Endothelial cell of umbilical vein (primary cell): ENCODE measurements around the gene HK1. TPM values are rescaled to one million over a fixed set of nuclear protein-coding genes. Genes with fewer than 3 reads are reported as not detected.
A peak's percentile ranks its signal among the peaks of the same experiment; 100 is the strongest.

Source experiments
- BruUV-seq: library from RNA; stranded (reverse); fragments of 400-500 nt; replicated peaks from 2 replicates; lab custom pipeline; 2021; lab: Mats Ljungman, UMichigan
- CTCF ChIA-PET: fragments of 300-600, 350-600 bp; sonication (Branson Sonifier 250); formaldehyde crosslinking; loops from one replicate; lab custom pipeline; 2021; ENCODE audit warnings: antibody characterized with exemption, inconsistent platforms; lab: Charles Lee
- POLR2A ChIA-PET: fragments of 300-600, 350-600 bp; sonication (Branson Sonifier 250); formaldehyde crosslinking; loops from one replicate; lab custom pipeline; 2021; ENCODE audit warnings: antibody characterized with exemption, inconsistent platforms; lab: Charles Lee
- DNase-seq: peaks from one replicate; pipeline ENCODE4 v3.0.0-alpha.2; 2011; ENCODE audit warnings: low read depth, low spot score
- FAIRE-seq: peaks from 2 replicates; lab custom pipeline; 2011; peaks lifted over from hg19 to GRCh38; lab: Jason Lieb, UNC
- H2AFZ ChIP-seq: 2 replicates; pipeline ENCODE4 v1.6.0; 2012; ENCODE audit warnings: low read depth, low read length, control low read depth, inconsistent platforms
- H3K27ac ChIP-seq: 2 replicates; pipeline ENCODE4 v1.5.1; 2011; ENCODE audit warnings: low read depth, mild to moderate bottlenecking, control low read depth, low read length, moderate library complexity; ENCODE audit not compliant: insufficient read depth
- H3K27me3 ChIP-seq, 2 experiments: 2 replicates each; pipeline versions ENCODE4 v1.6.0 to v1.6.1; 2011; ENCODE audit warnings: low read length in 2 of 2, mixed read lengths in 1 of 2; ENCODE audit not compliant: control insufficient read depth in 2 of 2, insufficient read depth in 2 of 2
- H3K36me3 ChIP-seq, 2 experiments: 2 replicates in 1 of 2; 3 replicates in 1 of 2; pipeline ENCODE4 v1.5.1; 2011; ENCODE audit warnings: low read length in 2 of 2, mild to moderate bottlenecking in 1 of 2, moderate library complexity in 1 of 2; ENCODE audit not compliant: control insufficient read depth in 2 of 2, insufficient read depth in 2 of 2; ENCODE audit errors: extremely low read depth in 1 of 2
- H3K4me1 ChIP-seq: 3 replicates; pipeline ENCODE4 v1.5.1; 2011; ENCODE audit warnings: mild to moderate bottlenecking, low read length; ENCODE audit not compliant: control insufficient read depth, insufficient read depth; ENCODE audit errors: extremely low read depth
- H3K4me2 ChIP-seq: 2 replicates; pipeline ENCODE4 v1.6.1; 2011; ENCODE audit warnings: low read length, control low read depth, mixed read lengths; ENCODE audit not compliant: insufficient read depth
- H3K4me3 ChIP-seq, 3 experiments: fragments of 200-600 bp in 1 of 3; sonication (generic), shearing (Covaris generic) in 1 of 3; replicated peaks in 1 of 3; 2 replicates each; pipeline ENCODE4 v1.5.1; 2011 to 2016; ENCODE audit warnings: control low read depth in 3 of 3, low read length in 3 of 3, mild to moderate bottlenecking in 2 of 3, inconsistent platforms in 1 of 3, low read depth in 1 of 3, moderate library complexity in 1 of 3; ENCODE audit not compliant: insufficient read depth in 1 of 3
- H3K79me2 ChIP-seq: 2 replicates; pipeline ENCODE4 v1.6.0; 2012; ENCODE audit warnings: low read length, inconsistent platforms; ENCODE audit not compliant: control insufficient read depth, insufficient read depth
- H3K9ac ChIP-seq: replicated peaks from 2 replicates; pipeline ENCODE3; 2011; ENCODE audit warnings: low read length, control low read depth; ENCODE audit not compliant: insufficient read depth; ENCODE audit errors: extremely low read depth
- H3K9me1 ChIP-seq: replicated peaks from 3 replicates; pipeline ENCODE4 v1.6.0; 2011; ENCODE audit warnings: mild to moderate bottlenecking, low read length; ENCODE audit not compliant: control insufficient read depth, insufficient read depth; ENCODE audit errors: extremely low read depth
- H3K9me3 ChIP-seq: replicated peaks from 2 replicates; pipeline ENCODE4 v1.5.1; 2012; ENCODE audit warnings: low read length, inconsistent platforms; ENCODE audit not compliant: control insufficient read depth, insufficient read depth
- H4K20me1 ChIP-seq: replicated peaks from 2 replicates; pipeline ENCODE3; 2011; ENCODE audit warnings: mild to moderate bottlenecking, low read length; ENCODE audit not compliant: control insufficient read depth, insufficient read depth; ENCODE audit errors: extremely low read depth
- CTCF ChIP-seq, 2 donors: IDR thresholded peaks; 1 replicate in 1 of 2; 2 replicates in 1 of 2; pipeline ENCODE4 v1.5.1; 2011; ENCODE audit warnings: low read length in 2 of 2, mild to moderate bottlenecking in 2 of 2, moderate library complexity in 2 of 2, control low read depth in 1 of 2, inconsistent platforms in 1 of 2, low read depth in 1 of 2; ENCODE audit not compliant: insufficient read depth in 1 of 2; ENCODE audit errors: extremely low read depth in 1 of 2
- EZH2 ChIP-seq: IDR thresholded peaks from 2 replicates; pipeline ENCODE4 v1.6.1; 2012; ENCODE audit warnings: borderline replicate concordance, low read depth, mild to moderate bottlenecking, moderate library complexity, low read length, inconsistent platforms; ENCODE audit not compliant: severe bottlenecking
- FOS ChIP-seq: IDR thresholded peaks from 2 replicates; pipeline ENCODE4 v1.6.1; 2011; ENCODE audit warnings: mild to moderate bottlenecking, low read length, moderate library complexity, borderline replicate concordance; ENCODE audit not compliant: insufficient read depth
- GATA2 ChIP-seq: IDR thresholded peaks from 2 replicates; pipeline ENCODE4 v1.7.0; 2011; ENCODE audit warnings: low read depth, mild to moderate bottlenecking, moderate library complexity, mixed read lengths, low read length; ENCODE audit not compliant: insufficient read length, insufficient read depth
- JUN ChIP-seq: IDR thresholded peaks from 2 replicates; pipeline ENCODE4 v1.6.1; 2011; ENCODE audit warnings: borderline replicate concordance, low read depth; ENCODE audit not compliant: insufficient read length, insufficient read depth
- MAX ChIP-seq: IDR thresholded peaks from 2 replicates; pipeline ENCODE4 v1.6.1; 2011; ENCODE audit not compliant: insufficient read depth, insufficient read length
- MYC ChIP-seq: IDR thresholded peaks from one replicate; pipeline ENCODE4 v1.6.1; 2011; ENCODE audit warnings: mild to moderate bottlenecking, low read depth, low read length
- POLR2A ChIP-seq: IDR thresholded peaks from 2 replicates; pipeline ENCODE4 v1.6.1; 2012; ENCODE audit warnings: low read depth, mild to moderate bottlenecking, control low read depth, low read length
- POLR2AphosphoS5 ChIP-seq: IDR thresholded peaks from 2 replicates; pipeline ENCODE4 v1.6.1; 2012; ENCODE audit warnings: low read depth, mild to moderate bottlenecking, control low read depth, low read length, moderate library complexity; ENCODE audit not compliant: insufficient read depth
- dilution Hi-C: fragments of 300-500 bp; cut with MboI; formaldehyde crosslinking; loops from one replicate; pipeline ENCODE4 v1.15.0; 2019; ENCODE audit warnings: low sequenced_read_pairs; ENCODE audit not compliant: extremely low pct_ligation_motif_present
- intact Hi-C: fragments of 100-400 bp; cut with micrococcal nuclease; formaldehyde crosslinking; loops from one replicate; pipeline ENCODE4 v1.10.0; 2022
- polyA plus RNA-seq, 4 experiments: library from polyadenylated mRNA; depleted of rRNA in 3 of 4; stranded (reverse) in 3 of 4; unstranded in 1 of 4; fragments of >200 nt; gene quantifications; 2 replicates each; pipeline versions ENCODE4 v1.2.1 to v1.2.3, GENCODE V29; 2011 to 2012; ENCODE audit warnings: missing spikeins in 1 of 4
- total RNA-seq: library from RNA; stranded (reverse); gene quantifications from 2 replicates; pipeline ENCODE4 v1.2.3, GENCODE V29; 2021

HK1 gene
- total and polyA plus RNA-seq, 2 donors (not counting 3 experiments of a cell fraction or from before 2014, with no cell fraction given), result 50.8 to 121 TPM

GRCh38 chr10:69425511-69426298, 147.4 kb downstream of the HK1 start:
- TF ChIP-seq JUN (no peak), EZH2 (no peak), POLR2AphosphoS5 (no peak), GATA2 (no peak), MYC (no peak), FOS (no peak), MAX (no peak), POLR2A (no peak), CTCF (IDR thresholded peaks at IDR 0.05; ENCODE audit: extremely low read depth in 1 of 2, insufficient read depth in 1 of 2, low read depth in 1 of 2, low read length in 2 of 2) (no peak)
- Histone ChIP-seq H3K9ac (no peak overlapping the region), H2AFZ (peak overlapping the region; percentile 25), H3K4me3 (no peak overlapping the region), H3K9me1 (no peaks in the 10 kb centered on the region), H3K27ac (no peak overlapping the region), H3K9me3 (no peaks in the 10 kb centered on the region), H4K20me1 (no peaks in the 10 kb centered on the region), H3K79me2 (no peaks in the 10 kb centered on the region), H3K27me3 (peaks cover 0 to 1% of the 10 kb centered on the region in 2 experiments), H3K4me2 (no peak overlapping the region), H3K4me1 (no peaks in the 10 kb centered on the region), H3K36me3 (no peaks in the 10 kb centered on the region)
- no peak for DNase-seq
- intact Hi-C loops (loop anchor here (2.0 to 5.0 kb wide), 3 partner anchors 21 to 212 kb away; no protein-coding TSS in a partner anchor), dilution Hi-C loops (no loop called here)
- no peak for FAIRE-seq
- ChIA-PET CTCF (interaction anchor here (0.9 to 2.3 kb wide), 4 partner anchors 17 to 212 kb away, joined by 5 to 13 read pairs (median 8); no protein-coding TSS in a partner anchor), POLR2A (no interaction called here)
- BruUV-seq, result no TSS peak
